Left lung (tissue), 10 donors: ENCODE results near the gene RHO. TPM values are rescaled to one million over a fixed set of nuclear protein-coding genes. Genes with fewer than 3 reads are reported as not detected.

Experiments used
- ATAC-seq: fragments of 200-7000 bp; cut with Tn5 transposase; one replicate; pipeline ENCODE4 v1.9.1; 2020; ENCODE audit warnings: moderate library complexity
- DNase-seq, 4 donors: peaks; one replicate each; pipeline ENCODE4 v3.0.0-alpha.2; 2013 to 2020
- H3K27ac ChIP-seq, 2 donors: fragments of 200-600 bp; sonication (generic) in 1 of 2; one replicate each; pipeline versions ENCODE4 v1.5.0 to v1.8.0; 2020 to 2021
- H3K27me3 ChIP-seq, 2 donors: fragments of 200-600 bp; sonication (generic) in 1 of 2; one replicate each; pipeline versions ENCODE4 v1.5.0 to v1.8.0; 2020 to 2021
- H3K36me3 ChIP-seq, 2 donors: fragments of 200-600 bp; sonication (generic) in 1 of 2; one replicate each; pipeline versions ENCODE4 v1.5.0 to v1.8.0; 2020 to 2021
- H3K4me1 ChIP-seq, 2 donors: fragments of 200-600 bp; one replicate each; pipeline ENCODE4 v1.8.0; 2021
- H3K4me3 ChIP-seq, 2 donors: fragments of 200-600 bp; sonication (generic) in 1 of 2; one replicate each; pipeline versions ENCODE4 v1.5.0 to v1.8.0; 2020 to 2021; ENCODE audit warnings: mild to moderate bottlenecking in 1 of 2
- H3K9me3 ChIP-seq, 2 donors: fragments of 200-600 bp; sonication (generic) in 1 of 2; one replicate each; pipeline versions ENCODE4 v1.5.0 to v1.8.0; 2020 to 2021
- intact Hi-C, 2 donors: fragments of 100-400 bp; cut with DNase I; formaldehyde crosslinking; loops; one replicate each; pipeline versions ENCODE4 v1.11.2 to v1.14.2; 2022
- polyA plus RNA-seq, 6 donors: library from polyadenylated mRNA; unstranded; fragments of 120-200 nt; gene quantifications; one replicate each; pipeline ENCODE4 v1.2.1, GENCODE V29; 2013; ENCODE audit not compliant: insufficient read length in 6 of 6
- total RNA-seq, 2 donors: library from RNA; stranded (reverse); fragmentation: NEBNext Ultra II Directional; extraction: Animal tissue kit (Norgen Biotek cat#: 25700); gene quantifications; one replicate each; pipeline ENCODE4 v1.2.1, GENCODE V29; 2021
- TF ChIP-seq, protein P1 (sequence below), 2 donors: fragments of 200-600 bp; sonication (generic) in 1 of 2; IDR thresholded peaks; one replicate each; pipeline versions ENCODE4 v1.5.0 to v1.8.0; 2021; ENCODE audit warnings: antibody characterized with exemption in 2 of 2
- donor health status: DM: no; HTN: yes; CAD: no.
- donor health status: DM: no; HTN: no; CAD: no.

Gene RHO
- total and polyA plus RNA-seq, 8 donors: 0.08 to 0.17 (median 0.09) TPM; not detected in 2

DNA sequence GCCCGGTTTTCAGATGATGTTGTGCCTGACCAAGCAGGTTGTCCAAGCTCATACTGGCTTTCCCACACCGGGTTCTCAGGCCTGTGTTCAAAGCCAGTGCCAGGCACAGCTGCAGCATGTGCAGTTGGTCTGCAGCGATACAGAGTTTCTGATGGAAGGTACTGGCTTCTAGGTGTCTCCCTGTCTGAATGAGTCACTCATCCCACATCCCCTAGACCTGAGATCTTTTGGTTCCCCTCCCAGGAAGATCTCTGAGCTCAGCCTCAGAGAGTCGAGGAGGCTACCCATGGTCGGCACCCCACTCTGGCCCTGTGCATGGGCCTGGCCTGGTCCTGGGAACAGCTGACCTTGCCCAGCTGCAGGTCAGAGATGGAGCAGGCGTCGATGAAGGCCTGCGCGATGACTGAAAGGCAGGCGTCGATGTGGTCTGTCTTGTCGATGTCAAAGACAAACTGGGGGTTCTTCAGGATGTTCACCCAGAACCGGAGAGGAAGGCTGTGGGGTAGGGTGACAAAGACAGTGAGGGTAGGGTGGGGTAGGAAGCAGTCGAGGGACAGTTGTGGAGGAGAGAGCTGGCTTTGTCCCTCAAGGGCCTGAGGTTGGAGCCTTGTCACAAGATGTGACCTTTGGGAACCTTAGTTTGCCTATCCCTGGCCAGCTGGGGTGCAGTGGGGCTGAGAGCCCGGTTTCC, 29.8 kb downstream of the RHO start:
- intact Hi-C loops: no loop called here
- Histone ChIP-seq H3K4me3 (no peak overlapping the region), H3K27me3 (no peaks in the 10 kb centered on the region), H3K4me1 (peaks cover 24 to 79% of the 10 kb centered on the region in 2 donors), H3K9me3 (no peaks in the 10 kb centered on the region), H3K36me3 (peaks cover 0 to 83% of the 10 kb centered on the region in 2 donors), H3K27ac (peak overlapping the region in 1 of 2 donors; percentile 19)
- DNase-seq (peak in 1 of 4 donors; percentile 46), ATAC-seq (no peak)
- TF ChIP-seq, protein P1, sequence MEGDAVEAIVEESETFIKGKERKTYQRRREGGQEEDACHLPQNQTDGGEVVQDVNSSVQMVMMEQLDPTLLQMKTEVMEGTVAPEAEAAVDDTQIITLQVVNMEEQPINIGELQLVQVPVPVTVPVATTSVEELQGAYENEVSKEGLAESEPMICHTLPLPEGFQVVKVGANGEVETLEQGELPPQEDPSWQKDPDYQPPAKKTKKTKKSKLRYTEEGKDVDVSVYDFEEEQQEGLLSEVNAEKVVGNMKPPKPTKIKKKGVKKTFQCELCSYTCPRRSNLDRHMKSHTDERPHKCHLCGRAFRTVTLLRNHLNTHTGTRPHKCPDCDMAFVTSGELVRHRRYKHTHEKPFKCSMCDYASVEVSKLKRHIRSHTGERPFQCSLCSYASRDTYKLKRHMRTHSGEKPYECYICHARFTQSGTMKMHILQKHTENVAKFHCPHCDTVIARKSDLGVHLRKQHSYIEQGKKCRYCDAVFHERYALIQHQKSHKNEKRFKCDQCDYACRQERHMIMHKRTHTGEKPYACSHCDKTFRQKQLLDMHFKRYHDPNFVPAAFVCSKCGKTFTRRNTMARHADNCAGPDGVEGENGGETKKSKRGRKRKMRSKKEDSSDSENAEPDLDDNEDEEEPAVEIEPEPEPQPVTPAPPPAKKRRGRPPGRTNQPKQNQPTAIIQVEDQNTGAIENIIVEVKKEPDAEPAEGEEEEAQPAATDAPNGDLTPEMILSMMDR (IDR thresholded peaks at IDR 0.05): no peak

DNA sequence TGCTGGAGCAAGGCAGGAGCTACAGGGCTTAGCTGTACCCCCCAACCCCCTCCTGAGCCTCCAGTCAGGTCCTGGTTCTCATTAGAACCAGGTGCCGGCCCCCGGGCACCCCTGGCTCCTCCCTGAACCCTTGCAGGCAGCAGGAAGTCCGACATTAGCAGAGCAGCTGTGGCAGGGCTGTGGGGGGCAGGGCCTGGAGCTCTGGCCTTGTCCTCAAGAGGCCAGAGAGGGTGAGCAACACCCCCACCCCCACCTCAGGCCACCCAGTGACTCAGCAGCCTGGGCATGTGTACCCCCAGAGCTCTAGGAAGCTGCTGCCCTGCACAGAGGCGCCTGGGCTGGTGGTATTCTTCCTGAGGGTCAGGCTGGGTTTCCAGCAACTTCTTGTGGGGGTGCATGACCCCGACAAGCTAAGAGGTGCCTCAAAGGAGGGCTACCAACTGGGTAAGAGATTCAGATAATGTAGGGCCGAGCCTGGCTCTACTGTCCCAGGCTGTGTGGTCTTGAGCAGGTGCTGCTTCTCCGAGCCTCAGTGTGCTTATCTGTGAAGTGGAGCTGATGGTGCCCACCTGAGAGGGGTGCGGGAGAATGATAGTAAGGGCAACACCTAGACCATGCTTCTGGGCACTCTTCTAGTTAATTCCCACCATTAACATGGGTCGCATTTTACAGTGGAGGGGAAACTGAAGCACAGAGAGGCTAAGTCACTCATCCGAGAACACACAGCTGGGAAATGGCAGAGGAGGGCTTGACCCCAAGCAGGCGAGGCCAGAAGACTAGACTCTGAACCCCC, 30.5 kb downstream of the RHO start:
- H3K9me3 ChIP-seq: no peaks in the 10 kb centered on the region
- DNase-seq: peak in 1 of 4 donors; percentile 67
- intact Hi-C loops: no loop called here
- TF ChIP-seq, protein P1 (IDR thresholded peaks at IDR 0.05): no peak
- peaks cover 0 to 91% of the 10 kb centered on the region in 2 donors for H3K36me3 ChIP-seq
- peak overlapping the region in 1 of 2 donors; percentile 7 for H3K27ac ChIP-seq
- H3K27me3 ChIP-seq: no peaks in the 10 kb centered on the region
- H3K4me3 ChIP-seq: no peak overlapping the region
- no peak for ATAC-seq
- peaks cover 25 to 72% of the 10 kb centered on the region in 2 donors for H3K4me1 ChIP-seq

DNA sequence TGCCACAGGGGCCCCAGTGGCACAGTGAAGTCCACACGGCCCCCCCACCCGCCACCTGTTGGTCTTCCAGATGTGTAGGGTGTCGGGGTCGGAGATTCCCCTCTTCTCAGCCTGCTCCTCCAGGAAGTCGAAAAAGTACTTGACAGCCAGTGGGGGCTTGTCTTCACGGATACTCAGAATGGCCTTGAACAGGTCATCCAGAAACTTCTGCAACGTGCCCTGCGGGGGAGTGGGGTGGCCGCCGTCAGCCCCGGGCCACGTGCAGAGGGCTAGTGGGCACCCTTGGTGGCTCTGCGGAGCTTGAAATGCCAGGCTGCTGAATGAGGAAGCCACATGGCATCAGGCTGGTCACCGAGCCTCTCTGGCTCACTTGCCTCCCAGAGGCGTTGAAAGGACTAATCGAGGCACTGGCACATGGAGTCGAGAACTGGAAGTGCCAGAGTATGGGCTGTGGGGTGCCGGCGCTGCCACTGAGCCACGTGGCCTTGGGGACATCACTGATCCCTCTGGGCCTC, 31.2 kb downstream of the RHO start:
- intact Hi-C loops: no loop called here

DNA sequence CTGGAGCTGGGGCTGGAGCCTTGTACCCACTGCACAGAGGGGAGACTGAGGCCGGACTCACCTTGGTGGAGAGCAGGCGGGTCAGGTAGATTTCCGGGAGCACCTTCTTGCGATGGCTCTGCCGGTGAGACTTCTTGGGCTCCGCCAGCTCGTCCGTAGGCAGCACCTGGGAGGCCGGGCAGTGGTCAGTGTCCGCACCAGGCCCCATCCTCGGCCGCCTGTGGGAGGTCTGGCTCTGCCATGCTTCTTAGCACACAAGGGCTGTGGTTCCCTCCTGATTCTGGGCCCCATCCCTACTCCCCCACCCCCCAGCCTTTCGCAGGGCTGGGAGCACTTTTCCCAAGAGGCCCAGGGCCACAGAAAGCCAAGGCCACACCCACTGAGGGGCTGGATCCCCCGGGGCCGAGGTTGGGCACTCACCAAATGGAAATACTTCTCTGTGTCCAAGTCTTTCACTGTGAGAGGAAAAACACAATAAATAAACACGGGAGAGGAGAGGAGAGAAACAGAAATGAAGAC, 31.9 kb downstream of the RHO start:
- ATAC-seq (peak; percentile 7), DNase-seq (peak in 3 of 4 donors; percentile 64 to 81 (median 68))
- Histone ChIP-seq H3K27ac (peak overlapping the region; percentile 70 to 87), H3K27me3 (no peaks in the 10 kb centered on the region), H3K4me3 (no peak overlapping the region), H3K9me3 (no peaks in the 10 kb centered on the region), H3K36me3 (peaks cover 0 to 98% of the 10 kb centered on the region in 2 donors), H3K4me1 (peaks cover 29 to 59% of the 10 kb centered on the region in 2 donors)
- TF ChIP-seq, protein P1 (IDR thresholded peaks at IDR 0.05): no peak
- intact Hi-C loops: no loop called here

More for the DNA sequence above, 31.2 kb downstream of the RHO start:
- DNase-seq (peak in 1 of 4 donors; percentile 51), ATAC-seq (no peak)
- H3K27me3 ChIP-seq: no peaks in the 10 kb centered on the region
- peak overlapping the region in 1 of 2 donors; percentile 87 for H3K27ac ChIP-seq
- TF ChIP-seq, protein P1 (IDR thresholded peaks at IDR 0.05): no peak
- peaks cover 0 to 97% of the 10 kb centered on the region in 2 donors for H3K36me3 ChIP-seq
- H3K4me3 ChIP-seq: no peak overlapping the region
- peaks cover 29 to 66% of the 10 kb centered on the region in 2 donors for H3K4me1 ChIP-seq
- no peaks in the 10 kb centered on the region for H3K9me3 ChIP-seq
